Superior temporal gyrus (tissue), 1 donor: ENCODE data around the gene SPPL3.
"Not testable (repeated sequence)": the region's sequence is repeated elsewhere in the genome, so short reads cannot be mapped to it uniquely, and the experiment has no call there.

Source experiments
- DNase-seq: peaks from one replicate; pipeline ENCODE4 v3.0.0-alpha.2; 2016; ENCODE audit errors: extremely low spot score

Gene SPPL3

GRCh38 chr12:120750806-120751205 lies 153.4 kb downstream of the SPPL3 start:
- no peak for DNase-seq

DNA sequence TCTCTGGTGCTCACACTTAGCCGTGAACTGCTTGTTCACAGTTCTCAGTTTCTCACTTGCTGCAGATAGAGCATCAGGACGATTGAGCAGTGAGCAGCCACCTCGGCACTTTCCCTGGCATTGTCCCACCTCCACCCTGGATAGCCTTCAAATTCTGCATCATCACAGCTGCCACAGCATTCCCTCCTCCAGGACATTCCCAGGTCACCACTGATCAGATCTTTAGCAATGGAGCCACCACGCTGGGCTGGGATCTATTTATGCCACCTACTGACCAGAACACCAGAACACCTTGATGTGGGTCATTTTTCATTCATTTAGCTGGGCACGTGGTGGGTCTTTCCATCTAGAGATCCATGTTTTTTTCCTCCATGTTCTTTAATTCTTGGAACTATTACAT lies 154.9 kb downstream of the SPPL3 start:
- DNase-seq: no peak

DNA sequence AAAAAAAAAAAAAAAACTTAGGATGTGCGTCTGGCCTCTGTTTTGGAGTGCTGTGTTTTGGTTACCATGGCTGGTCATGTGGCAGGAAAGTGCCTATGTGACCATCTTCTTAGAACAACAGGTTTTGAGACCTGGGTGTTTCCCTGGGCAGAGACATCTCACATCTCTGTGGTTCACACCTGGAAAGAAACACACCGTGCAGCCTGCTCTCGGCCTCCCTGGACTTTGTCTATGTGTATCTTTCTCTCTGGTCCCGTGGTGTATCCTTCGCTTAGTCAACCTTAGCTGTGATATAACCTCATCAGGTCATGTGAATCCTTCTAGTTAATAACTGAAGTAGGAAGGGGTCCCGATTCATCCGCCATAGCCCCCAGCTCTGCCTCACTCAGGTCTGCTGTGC lies 155.9 kb downstream of the SPPL3 start:
- no peak for DNase-seq

DNA sequence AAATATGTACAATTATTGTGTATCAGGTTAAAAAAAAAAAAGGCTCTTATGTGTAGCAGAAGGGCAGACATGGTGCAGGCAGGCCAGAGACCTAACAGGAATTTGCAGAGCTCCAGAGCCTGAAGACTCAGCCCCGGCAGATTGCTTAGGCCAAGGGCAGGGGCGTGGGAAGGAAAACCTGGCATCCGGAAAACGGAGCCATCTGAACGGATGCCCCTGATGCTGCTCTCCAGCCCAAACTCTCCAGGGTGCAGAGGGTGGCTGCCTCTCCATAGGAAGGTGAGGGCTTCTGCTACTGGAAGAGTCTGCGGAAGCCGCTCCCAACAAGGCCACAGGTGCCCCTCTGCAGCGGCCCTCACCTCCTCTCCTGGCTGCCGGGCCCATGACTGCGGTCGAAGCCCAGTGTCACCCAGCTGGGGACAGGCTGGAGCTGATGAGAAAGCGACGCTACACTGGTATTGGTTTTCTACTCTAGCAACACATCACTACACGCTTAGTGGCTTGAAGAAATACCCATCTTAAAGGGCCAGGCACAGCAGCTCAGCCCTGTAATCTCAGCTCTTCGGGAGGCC lies 159.2 kb downstream of the SPPL3 start:
- DNase-seq: no peak

GRCh38 chr12:120741476-120742421 lies 162.4 kb downstream of the SPPL3 start:
- no peak for DNase-seq

DNA sequence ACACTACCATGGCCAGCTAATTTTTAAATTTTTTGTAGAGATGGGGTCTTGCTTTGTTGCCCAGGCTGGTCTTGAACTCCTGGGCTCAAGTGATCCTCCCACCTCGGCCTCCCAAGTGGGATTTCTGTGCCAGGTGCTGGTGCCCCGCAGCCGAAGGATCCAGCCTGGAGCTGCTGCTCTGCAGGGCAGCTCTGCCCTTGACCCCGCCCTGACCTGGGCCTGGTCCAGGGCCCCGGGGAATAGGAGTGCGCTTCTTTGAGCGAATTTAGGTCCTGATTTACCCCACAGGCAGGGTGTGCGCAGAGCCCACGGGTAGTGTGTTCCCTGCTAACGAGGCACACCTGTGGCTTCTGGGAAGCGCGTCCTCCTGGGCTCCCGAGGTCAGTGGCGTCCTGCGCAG lies 163.3 kb downstream of the SPPL3 start:
- no peak for DNase-seq

GRCh38 chr12:120739821-120740613 lies 164.1 kb downstream of the SPPL3 start:
- DNase-seq: no peak

GRCh38 chr12:120739031-120739762 lies 165.0 kb downstream of the SPPL3 start:
- DNase-seq: no peak

DNA sequence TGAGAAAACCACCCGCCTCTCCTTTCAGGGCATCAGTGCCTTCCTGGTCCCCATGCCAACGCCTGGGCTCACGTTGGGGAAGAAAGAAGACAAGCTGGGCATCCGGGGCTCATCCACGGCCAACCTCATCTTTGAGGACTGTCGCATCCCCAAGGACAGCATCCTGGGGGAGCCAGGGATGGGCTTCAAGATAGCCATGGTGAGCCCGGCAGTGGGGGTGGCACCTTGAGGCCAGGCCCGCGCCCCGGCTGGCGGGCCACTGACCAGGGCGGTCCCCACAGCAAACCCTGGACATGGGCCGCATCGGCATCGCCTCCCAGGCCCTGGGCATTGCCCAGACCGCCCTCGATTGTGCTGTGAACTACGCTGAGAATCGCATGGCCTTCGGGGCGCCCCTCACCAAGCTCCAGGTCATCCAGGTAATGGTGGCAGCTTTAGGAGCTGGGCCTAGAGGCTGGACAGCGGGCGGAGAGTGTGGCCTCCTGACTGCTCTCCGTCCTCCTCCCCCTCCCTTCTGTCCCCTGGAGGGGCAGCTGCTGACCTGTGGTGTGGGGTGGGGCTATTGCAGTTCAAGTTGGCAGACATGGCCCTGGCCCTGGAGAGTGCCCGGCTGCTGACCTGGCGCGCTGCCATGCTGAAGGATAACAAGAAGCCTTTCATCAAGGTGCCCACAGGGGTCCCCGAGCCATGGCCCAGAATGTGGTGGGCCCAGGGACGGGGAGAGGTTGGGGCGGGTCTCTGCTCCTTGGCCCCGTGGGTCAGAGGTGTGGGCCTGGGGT lies 165.7 kb downstream of the SPPL3 start:
- DNase-seq: no peak

DNA sequence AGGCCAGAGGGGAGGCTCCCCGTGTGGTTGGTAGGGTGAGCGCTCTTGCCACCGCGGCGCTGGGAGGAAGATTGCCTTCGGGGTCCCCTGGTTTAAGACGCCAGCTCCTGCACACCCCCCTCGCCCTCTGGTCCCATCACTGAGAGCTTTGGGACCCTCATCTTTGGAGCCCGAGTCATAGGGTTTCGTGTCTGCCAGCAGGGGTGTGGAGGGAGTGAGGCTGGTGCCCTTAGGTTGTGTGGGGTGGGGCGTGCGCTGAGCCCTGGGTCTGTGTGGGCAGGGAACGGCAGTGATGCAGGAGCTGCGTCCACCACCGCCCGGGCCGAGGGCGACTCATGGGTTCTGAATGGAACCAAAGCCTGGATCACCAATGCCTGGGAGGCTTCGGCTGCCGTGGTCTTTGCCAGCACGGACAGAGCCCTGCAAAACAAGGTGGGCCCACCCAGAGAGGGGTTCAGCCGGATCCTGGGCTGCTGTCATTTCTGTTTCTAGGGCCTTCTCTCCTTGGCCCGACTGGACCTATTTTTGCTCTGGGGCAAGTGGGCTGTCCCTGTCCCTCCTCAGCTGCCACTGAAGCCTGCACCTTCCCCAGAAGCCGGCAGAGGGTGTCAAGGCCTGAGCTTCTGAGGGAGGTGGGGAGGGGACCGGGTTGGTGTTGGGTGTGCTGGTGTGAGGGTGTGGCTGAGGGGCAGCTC lies 166.5 kb downstream of the SPPL3 start:
- DNase-seq: no peak

GRCh38 chr12:120736404-120737331 lies 167.5 kb downstream of the SPPL3 start:
- no peak for DNase-seq

GRCh38 chr12:120735181-120735580 lies 169.0 kb downstream of the SPPL3 start:
- DNase-seq: no peak

- DNase-seq: no peak
Observed at GRCh38 chr12:120734210-120734609, 169.9 kb downstream of the SPPL3 start.

GRCh38 chr12:120733574-120733973 lies 170.6 kb downstream of the SPPL3 start:
- DNase-seq: no peak

DNA sequence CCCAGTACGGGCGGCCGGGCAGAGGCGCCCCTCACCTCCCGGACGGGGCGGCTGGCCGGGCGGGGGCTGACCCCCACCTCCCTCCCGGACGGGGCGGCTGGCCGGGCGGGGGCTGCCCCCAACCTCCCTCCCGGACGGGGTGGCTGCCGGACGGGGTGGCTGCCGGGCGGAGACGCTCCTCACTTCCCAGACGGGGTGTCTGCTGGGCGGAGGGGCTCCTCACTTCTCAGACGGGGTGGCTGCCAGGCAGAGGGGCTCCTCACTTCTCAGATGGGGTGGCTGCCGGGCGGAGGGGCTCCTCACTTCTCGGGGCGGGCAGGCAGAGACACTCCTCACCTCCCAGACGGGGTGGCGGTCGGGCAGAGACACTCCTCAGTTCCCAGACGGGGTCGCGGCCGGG lies 172.0 kb downstream of the SPPL3 start:
- DNase-seq: not testable (repeated sequence)

DNA sequence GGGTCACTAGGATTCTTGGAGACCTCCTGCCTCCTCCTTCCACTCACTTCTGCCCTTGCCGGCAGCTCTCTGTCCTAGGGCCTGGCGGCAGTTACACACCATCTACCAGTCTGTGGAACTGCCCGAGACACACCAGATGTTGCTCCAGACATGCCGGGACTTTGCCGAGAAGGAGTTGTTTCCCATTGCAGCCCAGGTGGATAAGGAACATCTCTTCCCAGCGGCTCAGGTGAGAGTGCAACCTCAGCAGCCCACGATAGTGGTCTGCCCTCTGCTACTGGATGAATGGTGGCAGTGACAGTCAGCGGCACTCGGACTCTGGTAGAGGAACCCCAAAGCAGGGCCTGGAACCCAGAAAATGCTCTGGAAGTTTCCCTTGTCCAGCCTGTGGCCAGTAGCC lies 177.2 kb downstream of the SPPL3 start:
- DNase-seq: no peak

DNA sequence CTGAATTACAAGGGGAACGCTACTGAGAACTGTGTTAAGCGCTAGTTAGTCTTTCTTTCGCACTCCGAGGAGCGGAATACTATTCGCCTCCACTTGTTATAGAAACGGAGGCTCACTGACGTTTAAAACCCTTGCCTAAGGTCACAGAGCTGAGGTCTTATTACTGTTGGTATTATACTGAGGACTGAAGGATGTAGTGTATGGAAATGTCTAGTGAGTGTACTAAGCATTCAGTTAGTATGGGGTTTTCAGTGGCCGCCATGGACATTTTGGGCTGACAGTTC lies 177.7 kb downstream of the SPPL3 start:
- DNase-seq: no peak

DNA sequence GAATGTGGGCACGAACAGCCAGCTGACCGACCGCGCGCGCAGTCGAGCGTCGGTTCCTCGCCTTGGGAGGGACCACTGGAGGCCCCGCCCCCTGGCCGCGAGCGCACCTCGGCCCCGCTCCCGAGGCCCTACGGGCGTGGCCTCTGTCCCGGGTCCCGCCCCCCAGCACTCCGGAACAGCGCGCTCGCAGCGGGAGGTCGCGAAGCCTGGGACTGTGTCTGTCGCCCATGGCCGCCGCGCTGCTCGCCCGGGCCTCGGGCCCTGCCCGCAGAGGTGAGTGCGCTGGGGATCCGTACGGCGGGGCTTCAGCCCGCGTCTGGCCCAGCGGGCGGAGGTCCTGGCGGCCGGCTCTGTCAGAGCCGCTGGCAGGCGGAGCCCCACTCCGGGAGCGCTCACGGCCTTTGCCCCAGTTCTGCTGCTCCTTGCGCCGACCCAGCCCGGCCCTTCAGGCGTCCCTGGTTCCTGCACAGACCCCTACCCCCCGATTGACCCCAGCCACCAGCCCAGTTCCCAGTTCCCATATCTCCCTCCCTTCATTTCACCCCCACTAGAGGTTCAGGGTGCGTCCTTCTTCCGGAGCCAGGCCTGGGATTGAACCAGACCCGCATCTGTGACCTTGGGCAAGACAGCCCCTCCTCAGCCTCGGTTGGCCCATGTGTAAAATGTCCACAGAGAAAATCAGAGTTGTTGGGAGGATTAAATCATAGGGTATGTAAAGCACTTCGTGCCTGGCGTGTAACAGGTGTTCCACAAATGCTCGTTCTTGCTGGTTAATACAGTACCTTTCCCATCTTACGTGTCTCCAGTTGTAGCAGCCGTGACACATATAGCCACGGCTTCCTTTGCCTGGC lies 178.3 kb downstream of the SPPL3 start, which contains the start of gene ACADS:
ACADS (plus strand) TSS at position 168 of the 851 bp plus-strand sequence; CDS start at position 228, 60 bp downstream.
- peak; percentile 78 for DNase-seq
